IMR-90 (cell line): ENCODE results near the gene DLD.

ENCODE experiments used
- BHLHE40 ChIP-seq: fragments of 150-350 bp; IDR thresholded peaks from 2 replicates; pipeline ENCODE4 v1.6.1; 2016; ENCODE audit warnings: mild to moderate bottlenecking, low read depth, low read length
- CHD1 ChIP-seq: IDR thresholded peaks from 2 replicates; pipeline ENCODE4 v1.6.1; 2012; ENCODE audit warnings: low read depth, low read length, improper control_type of control experiment
- CTCF ChIP-seq: conservative IDR thresholded peaks from 2 replicates; pipeline ENCODE4 v1.5.1; 2012; ENCODE audit warnings: mild to moderate bottlenecking, low read depth, low read length, improper control_type of control experiment
- ELK1 ChIP-seq: fragments of 150-350 bp; IDR thresholded peaks from 2 replicates; pipeline ENCODE4 v1.6.1; 2016; ENCODE audit warnings: low read depth, mild to moderate bottlenecking, low read length, moderate library complexity, borderline replicate concordance
- FOS ChIP-seq: fragments of 150-350 bp; IDR thresholded peaks from 2 replicates; pipeline ENCODE4 v1.6.1; 2016; ENCODE audit warnings: low read depth, low read length

DNA sequence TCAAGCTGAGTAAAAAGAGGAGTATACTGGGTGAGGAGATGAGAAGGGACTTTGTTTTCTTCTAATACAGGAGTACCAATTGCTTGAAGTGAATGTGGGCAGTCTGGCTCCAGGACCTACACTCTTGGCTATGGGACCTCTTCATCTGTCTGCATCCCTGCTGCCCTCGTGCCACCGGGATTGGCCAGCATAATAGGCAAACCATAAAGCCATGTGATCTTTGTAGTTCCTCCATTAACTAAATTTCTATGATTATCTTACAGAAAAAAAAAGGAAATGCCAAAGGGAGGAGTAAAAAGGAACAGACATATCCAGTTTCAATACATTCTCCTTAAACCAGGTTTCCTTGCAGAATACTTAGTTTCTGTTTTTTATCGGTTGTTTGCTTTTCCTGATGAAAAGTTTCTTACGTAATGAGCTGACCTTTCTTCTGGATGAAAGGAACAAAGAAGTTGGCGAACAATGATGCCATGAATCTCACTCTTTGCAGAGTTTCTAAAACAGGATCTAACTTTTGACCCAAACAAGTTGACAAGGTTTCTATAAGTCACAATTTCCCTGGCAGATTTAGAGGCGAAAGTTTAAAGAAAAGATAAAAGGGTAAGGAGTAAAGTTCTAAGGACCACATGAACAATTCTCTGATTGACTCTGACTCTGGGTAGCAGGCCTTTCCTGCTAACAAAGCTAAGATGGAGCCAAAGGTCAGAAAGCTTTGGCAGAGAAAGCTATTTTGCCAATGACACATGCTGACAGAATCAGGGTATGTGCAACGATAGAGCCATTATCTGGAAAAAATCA, 57.9 kb downstream of the DLD start:
- TF ChIP-seq CTCF: no peak
- TF ChIP-seq BHLHE40: 0 out of 2 replicates have a peak, but pooled peaks have one; percentile 30
- TF ChIP-seq ELK1: no peak
- peak; percentile 35; the same call in 1 of the 2 replicates for TF ChIP-seq FOS
- TF ChIP-seq CHD1: no peak
